Trophoblast cell (in vitro differentiated cells and primary cell): ENCODE measurements around the gene ZFP36L2.

Experiments
- DNase-seq, 2 donors: peaks; one replicate each; pipeline ENCODE4 v3.0.0-alpha.2; 2016
- H2AFZ ChIP-seq: 2 replicates; pipeline ENCODE4 v1.6.1; 2013; ENCODE audit warnings: low read length, moderate library complexity, mild to moderate bottlenecking; ENCODE audit not compliant: insufficient read depth, poor library complexity
- H2AK5ac ChIP-seq: 2 replicates; pipeline ENCODE4 v1.6.1; 2013; ENCODE audit warnings: mild to moderate bottlenecking, low read length
- H2BK120ac ChIP-seq: 2 replicates; pipeline ENCODE4 v1.6.1; 2013; ENCODE audit warnings: low read length, mild to moderate bottlenecking, moderate library complexity; ENCODE audit not compliant: insufficient read depth, poor library complexity
- H2BK12ac ChIP-seq: 2 replicates; pipeline ENCODE4 v1.6.1; 2013; ENCODE audit warnings: mild to moderate bottlenecking, low read length, moderate library complexity
- H2BK5ac ChIP-seq: 2 replicates; pipeline ENCODE4 v1.6.1; 2013; ENCODE audit warnings: low read length, low read depth, moderate library complexity, mild to moderate bottlenecking; ENCODE audit not compliant: poor library complexity
- H3K14ac ChIP-seq: 2 replicates; pipeline ENCODE4 v1.6.1; 2013; ENCODE audit warnings: mild to moderate bottlenecking, low read length
- H3K18ac ChIP-seq: 2 replicates; pipeline ENCODE4 v1.6.1; 2013; ENCODE audit warnings: mild to moderate bottlenecking, low read length
- H3K23ac ChIP-seq: 2 replicates; pipeline ENCODE4 v1.6.1; 2013; ENCODE audit warnings: low read length
- H3K27ac ChIP-seq: 2 replicates; pipeline ENCODE4 v1.5.1; 2013; ENCODE audit warnings: low read depth, mild to moderate bottlenecking, inconsistent platforms, low read length, moderate library complexity
- H3K27me3 ChIP-seq: 2 replicates; pipeline ENCODE4 v1.6.1; 2013; ENCODE audit warnings: inconsistent platforms, mild to moderate bottlenecking, low read length, moderate library complexity; ENCODE audit not compliant: insufficient read depth
- H3K36me3 ChIP-seq, 2 experiments: 1 replicate in 1 of 2; 2 replicates in 1 of 2; pipeline ENCODE4 v1.6.1; 2013; ENCODE audit warnings: low read length in 2 of 2, mild to moderate bottlenecking in 2 of 2, moderate library complexity in 1 of 2; ENCODE audit not compliant: insufficient read depth in 2 of 2, control insufficient read depth in 1 of 2
- H3K4ac ChIP-seq: 2 replicates; pipeline ENCODE4 v1.6.1; 2013; ENCODE audit warnings: low read depth, mild to moderate bottlenecking, low read length, moderate library complexity
- H3K4me1 ChIP-seq, 2 experiments: 1 replicate in 1 of 2; 2 replicates in 1 of 2; pipeline ENCODE4 v1.6.1; 2013; ENCODE audit warnings: low read length in 2 of 2, mild to moderate bottlenecking in 2 of 2, moderate library complexity in 1 of 2; ENCODE audit not compliant: insufficient read depth in 2 of 2, control insufficient read depth in 1 of 2
- H3K4me2 ChIP-seq: 2 replicates; pipeline ENCODE4 v1.6.1; 2013; ENCODE audit warnings: inconsistent platforms, mild to moderate bottlenecking, low read length, moderate library complexity
- H3K4me3 ChIP-seq: 2 replicates; pipeline ENCODE4 v1.5.1; 2013; ENCODE audit warnings: mild to moderate bottlenecking, low read depth, low read length, inconsistent platforms
- H3K79me1 ChIP-seq: one replicate; pipeline ENCODE4 v1.6.1; 2013; ENCODE audit warnings: low read length
- H3K79me2 ChIP-seq: 2 replicates; pipeline ENCODE4 v1.6.1; 2013; ENCODE audit warnings: low read length, mild to moderate bottlenecking; ENCODE audit not compliant: control insufficient read depth, insufficient read depth, poor library complexity
- H3K9ac ChIP-seq: 2 replicates; pipeline ENCODE4 v1.6.1; 2013; ENCODE audit warnings: mild to moderate bottlenecking, low read length
- H3K9me3 ChIP-seq: 2 replicates; pipeline ENCODE4 v1.6.1; 2013; ENCODE audit warnings: low read depth, mild to moderate bottlenecking, control low read depth, inconsistent platforms, low read length; ENCODE audit not compliant: insufficient read depth
- H4K12ac ChIP-seq: 2 replicates; pipeline ENCODE4 v1.6.1; 2013; ENCODE audit warnings: low read depth, mild to moderate bottlenecking, low read length, moderate library complexity
- H4K8ac ChIP-seq: 2 replicates; pipeline ENCODE4 v1.6.1; 2013; ENCODE audit warnings: low read depth, mild to moderate bottlenecking, low read length, moderate library complexity
- H4K91ac ChIP-seq: one replicate; pipeline ENCODE4 v1.6.1; 2013; ENCODE audit warnings: low read depth, mild to moderate bottlenecking, low read length, moderate library complexity
- WGBS: extraction: QIAGEN DNeasy Blood & Tissue Kit; methylation state at CpG from one replicate; pipeline ENCODE4 v1.1.7; 2013; ENCODE audit warnings: missing lambda C conversion rate; ENCODE audit not compliant: insufficient read length, insufficient coverage; ENCODE audit errors: extremely low coverage; 5-methylcytosine and 5-hydroxymethylcytosine counted together

The ZFP36L2 gene

DNA sequence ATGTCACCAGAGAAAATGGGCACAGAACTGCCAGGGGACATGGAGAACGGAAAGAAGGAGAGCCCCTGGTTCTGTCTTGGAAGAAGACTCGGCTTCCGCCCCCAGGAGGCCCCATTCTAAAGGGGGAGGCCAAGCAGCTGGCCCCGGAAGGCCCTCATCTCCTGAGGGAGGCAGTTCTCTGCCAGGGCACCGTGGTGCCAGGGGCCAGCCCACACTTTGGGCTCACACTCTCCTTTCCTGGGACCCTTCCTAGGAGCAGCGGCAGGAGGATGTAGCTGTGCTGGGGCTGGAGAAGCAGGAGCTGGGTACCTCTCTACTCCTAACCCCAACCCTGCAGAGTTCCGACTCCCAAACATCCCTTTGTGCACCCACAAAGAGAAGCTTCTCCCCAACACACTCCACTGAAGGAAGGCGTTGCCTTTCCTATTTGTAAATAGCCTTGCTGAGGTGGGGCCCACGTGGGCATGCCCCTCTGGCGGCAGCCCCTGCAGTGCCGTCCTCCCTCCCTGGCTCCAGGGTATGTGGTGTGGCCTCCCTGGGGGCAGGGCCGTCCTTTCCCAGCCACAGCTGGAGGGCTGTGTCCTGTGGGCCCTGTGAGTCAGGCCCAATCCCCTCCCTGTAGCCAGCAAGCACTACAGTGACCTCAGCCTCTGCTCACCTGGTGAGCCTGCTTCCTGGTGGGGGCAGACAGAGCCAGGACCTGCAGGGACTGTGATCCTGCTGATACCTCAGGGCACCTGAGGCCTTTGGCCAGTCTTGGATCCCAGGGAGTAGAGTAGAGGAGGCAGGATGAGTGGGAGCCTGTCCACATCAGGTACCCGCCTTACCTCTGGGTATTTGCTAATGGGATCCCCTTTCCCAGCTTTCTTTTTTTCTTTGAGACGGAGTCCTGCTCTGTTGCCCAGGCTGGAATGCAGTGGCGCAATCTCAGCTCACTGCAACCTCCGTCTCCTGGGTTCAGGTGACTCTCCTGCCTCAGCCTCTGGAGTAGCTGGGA, 26.6 kb downstream of the ZFP36L2 start:
- peak overlapping the region; percentile 60 for H2AK5ac ChIP-seq
- no peak overlapping the region for H2AFZ ChIP-seq
- H2BK12ac ChIP-seq, result peak overlapping the region; percentile 19
- H3K9ac ChIP-seq, result no peak overlapping the region
- peak overlapping the region; percentile 3 for H2BK5ac ChIP-seq
- peaks cover 16% of the 10 kb centered on the region for H3K79me1 ChIP-seq
- H3K14ac ChIP-seq, result peak overlapping the region; percentile 10
- peak overlapping the region; percentile 8 for H3K4me2 ChIP-seq
- H3K27me3 ChIP-seq, result no peaks in the 10 kb centered on the region
- peak overlapping the region; percentile 36 for H2BK120ac ChIP-seq
- no peaks in the 10 kb centered on the region for H3K79me2 ChIP-seq
- no CpG with 5 or more reads among the region's 16 CpGs for WGBS
- peak overlapping the region; percentile 21 for H3K18ac ChIP-seq
- peak overlapping the region; percentile 70 for H4K91ac ChIP-seq
- peak overlapping the region; percentile 7 for H3K27ac ChIP-seq
- no peak overlapping the region for H3K4me3 ChIP-seq
- H4K8ac ChIP-seq, result peak overlapping the region; percentile 42
- peak; percentile 90 to 94 for DNase-seq
- no peak overlapping the region for H3K23ac ChIP-seq
- no peak overlapping the region for H4K12ac ChIP-seq
- peaks cover 12 to 13% of the 10 kb centered on the region in 2 experiments for H3K4me1 ChIP-seq
- no peaks in the 10 kb centered on the region for H3K9me3 ChIP-seq
- no peak overlapping the region for H3K4ac ChIP-seq
- no peaks in the 10 kb centered on the region for H3K36me3 ChIP-seq

DNA sequence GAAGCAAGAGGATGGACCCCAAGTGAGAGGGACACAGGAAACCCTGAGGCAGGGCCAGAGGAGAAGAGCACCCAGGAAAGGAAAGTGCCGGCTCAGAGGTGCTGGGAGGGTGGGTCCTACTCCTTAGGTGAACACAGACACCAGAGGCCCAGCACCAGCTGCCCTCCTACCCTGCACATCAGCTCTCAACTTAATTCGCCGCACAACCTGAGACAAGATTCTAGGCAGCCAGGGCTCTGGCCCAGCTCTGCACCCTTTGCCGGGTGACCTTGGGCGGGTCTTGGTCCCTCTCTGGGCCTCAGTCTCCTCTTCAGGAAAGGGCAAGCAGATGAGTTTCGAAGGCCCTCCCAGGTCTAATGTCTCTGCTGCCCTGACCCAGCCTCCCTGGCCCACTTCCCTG, 28.1 kb downstream of the ZFP36L2 start:
- H3K4ac ChIP-seq, result no peak overlapping the region
- no peak for DNase-seq
- no peak overlapping the region for H3K9ac ChIP-seq
- no peaks in the 10 kb centered on the region for H3K27me3 ChIP-seq
- H3K27ac ChIP-seq, result no peak overlapping the region
- no peaks in the 10 kb centered on the region for H3K9me3 ChIP-seq
- H2BK12ac ChIP-seq, result peak overlapping the region; percentile 3
- H3K4me1 ChIP-seq, result peaks cover 23 to 24% of the 10 kb centered on the region in 2 experiments
- no peak overlapping the region for H2AK5ac ChIP-seq
- no peak overlapping the region for H2BK5ac ChIP-seq
- H3K79me1 ChIP-seq, result peaks cover 19% of the 10 kb centered on the region
- H4K12ac ChIP-seq, result no peak overlapping the region
- no peak overlapping the region for H3K14ac ChIP-seq
- no peak overlapping the region for H2AFZ ChIP-seq
- H4K8ac ChIP-seq, result no peak overlapping the region
- no peak overlapping the region for H2BK120ac ChIP-seq
- no peak overlapping the region for H3K23ac ChIP-seq
- H3K36me3 ChIP-seq, result no peaks in the 10 kb centered on the region
- H3K79me2 ChIP-seq, result peaks cover 2% of the 10 kb centered on the region
- H4K91ac ChIP-seq, result peak overlapping the region; percentile 7
- no peak overlapping the region for H3K4me2 ChIP-seq
- WGBS, result no CpG with 5 or more reads among the region's 6 CpGs
- no peak overlapping the region for H3K4me3 ChIP-seq
- no peak overlapping the region for H3K18ac ChIP-seq

DNA sequence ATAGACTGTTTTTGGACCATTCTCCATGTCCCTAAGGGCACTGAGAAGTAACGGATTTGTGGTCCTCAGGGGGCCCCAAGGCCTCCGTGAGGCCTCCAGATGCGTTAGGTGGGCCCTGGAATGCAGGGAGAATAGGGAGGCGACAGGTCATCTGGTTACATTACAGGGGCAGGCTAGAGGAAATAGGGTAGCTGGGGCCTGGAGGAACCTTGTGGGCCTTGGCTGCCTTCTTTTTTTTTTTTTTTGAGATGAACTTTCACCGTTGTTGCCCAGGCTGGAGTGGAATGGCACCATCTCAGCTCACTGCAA, 28.9 kb downstream of the ZFP36L2 start:
- Histone ChIP-seq H3K18ac (no peak overlapping the region), H2AK5ac (no peak overlapping the region), H3K4me2 (no peak overlapping the region), H3K79me2 (peaks cover 2% of the 10 kb centered on the region), H3K79me1 (peaks cover 23% of the 10 kb centered on the region), H2BK120ac (no peak overlapping the region), H3K23ac (no peak overlapping the region), H3K27me3 (no peaks in the 10 kb centered on the region), H4K91ac (no peak overlapping the region), H2BK5ac (no peak overlapping the region), H4K8ac (no peak overlapping the region), H3K36me3 (no peaks in the 10 kb centered on the region), H3K27ac (no peak overlapping the region), H3K4ac (no peak overlapping the region), H3K9me3 (no peaks in the 10 kb centered on the region), H3K4me3 (no peak overlapping the region), H4K12ac (no peak overlapping the region), H3K4me1 (peaks cover 27 to 29% of the 10 kb centered on the region in 2 experiments), H2AFZ (no peak overlapping the region), H2BK12ac (no peak overlapping the region), H3K9ac (no peak overlapping the region), H3K14ac (no peak overlapping the region)
- WGBS, result no CpG with 5 or more reads among the region's 5 CpGs
- DNase-seq, result no peak

DNA sequence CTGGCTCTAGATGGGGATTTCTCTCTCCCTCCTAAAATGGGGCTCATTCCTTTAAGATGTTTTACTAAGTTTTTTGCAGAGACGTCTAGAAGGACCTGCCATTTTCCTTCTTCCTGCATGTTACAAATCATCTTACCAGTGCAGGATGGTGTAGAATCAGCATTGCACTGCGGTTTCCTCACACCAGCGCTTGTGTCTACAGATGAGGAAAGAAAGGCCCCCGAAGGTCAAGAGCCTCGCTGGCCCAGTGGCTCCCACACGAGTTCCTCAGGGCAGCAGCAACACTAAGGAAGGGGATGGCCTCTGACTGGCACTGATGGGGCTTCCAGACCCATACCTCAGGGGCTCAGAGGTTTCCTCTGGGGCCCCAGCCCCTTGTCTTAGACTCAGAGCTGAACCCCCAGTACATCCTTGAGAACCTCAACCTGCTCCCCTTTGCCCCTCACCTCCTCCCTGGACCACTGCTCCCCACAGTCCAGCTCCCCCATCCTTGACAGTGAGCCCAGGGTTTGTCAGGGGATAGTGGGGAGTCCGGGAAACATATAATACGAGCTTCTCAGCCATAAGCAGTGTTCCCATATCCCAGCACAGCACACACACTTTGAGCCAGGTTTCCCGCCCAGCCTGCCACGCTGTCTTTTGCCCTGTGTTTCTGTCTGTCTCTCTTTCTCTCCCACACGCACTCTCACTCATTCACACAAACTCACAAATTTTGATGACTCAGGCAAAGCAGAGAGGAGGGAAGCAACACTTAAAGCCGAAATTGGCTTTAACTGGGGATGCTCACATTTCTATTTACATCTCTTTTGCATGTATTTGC, 29.4 kb downstream of the ZFP36L2 start:
- no peak for DNase-seq
- no peak overlapping the region for H3K4me2 ChIP-seq
- peak overlapping the region; percentile 7 for H3K18ac ChIP-seq
- H3K27me3 ChIP-seq, result no peaks in the 10 kb centered on the region
- H2BK5ac ChIP-seq, result no peak overlapping the region
- H4K12ac ChIP-seq, result no peak overlapping the region
- H4K91ac ChIP-seq, result no peak overlapping the region
- no peak overlapping the region for H3K27ac ChIP-seq
- peaks cover 23% of the 10 kb centered on the region for H3K79me1 ChIP-seq
- no peak overlapping the region for H3K4ac ChIP-seq
- H3K23ac ChIP-seq, result no peak overlapping the region
- no peak overlapping the region for H2AFZ ChIP-seq
- WGBS, result no CpG with 5 or more reads among the region's 12 CpGs
- no peaks in the 10 kb centered on the region for H3K36me3 ChIP-seq
- peaks cover 27 to 29% of the 10 kb centered on the region in 2 experiments for H3K4me1 ChIP-seq
- no peak overlapping the region for H4K8ac ChIP-seq
- peaks cover 2% of the 10 kb centered on the region for H3K79me2 ChIP-seq
- H3K4me3 ChIP-seq, result no peak overlapping the region
- H3K14ac ChIP-seq, result no peak overlapping the region
- peak overlapping the region; percentile 9 for H2AK5ac ChIP-seq
- no peaks in the 10 kb centered on the region for H3K9me3 ChIP-seq
- H3K9ac ChIP-seq, result no peak overlapping the region
- H2BK120ac ChIP-seq, result no peak overlapping the region
- peak overlapping the region; percentile 1 for H2BK12ac ChIP-seq
